NOMO-1 treated with dmso at 0.1 percent for 144 hours (cell line): Measurements from ENCODE around the gene PGLYRP3.
A peak's percentile ranks its signal among the peaks of the same experiment; 100 is the strongest.
"Not testable (repeated sequence)": the region's sequence is repeated elsewhere in the genome, so short reads cannot be mapped to it uniquely, and the experiment has no call there.

ENCODE experiments used
- DNase-seq: peaks from one replicate; lab custom pipeline; 2025; ENCODE audit not compliant: unreplicated experiment; lab: John Stamatoyannopoulos, UW

The PGLYRP3 gene

GRCh38 chr1:153348511-153349362 is 36.0 kb upstream of the PGLYRP3 start, which contains the start of gene PGLYRP4:
PGLYRP4 (minus strand) TSS chr1:153348841; CDS start chr1:153347932, 909 bp downstream.
- no peak for DNase-seq

GRCh38 chr1:153347856-153348255 is 35.1 kb upstream of the PGLYRP3 start:
- DNase-seq: no peak

GRCh38 chr1:153347049-153347448 is 34.3 kb upstream of the PGLYRP3 start:
- not testable (repeated sequence) for DNase-seq

GRCh38 chr1:153346077-153346723 is 33.4 kb upstream of the PGLYRP3 start:
- no peak for DNase-seq

- no peak for DNase-seq
Measured at GRCh38 chr1:153345187-153346076, 32.7 kb upstream of the PGLYRP3 start.

- DNase-seq: peak; percentile 75
Measured at GRCh38 chr1:153344718-153345025, 31.9 kb upstream of the PGLYRP3 start.

- DNase-seq: no peak
Measured at GRCh38 chr1:153343811-153344717, 31.3 kb upstream of the PGLYRP3 start.

GRCh38 chr1:153343040-153343681 is 30.4 kb upstream of the PGLYRP3 start:
- no peak for DNase-seq

- no peak for DNase-seq
Measured at GRCh38 chr1:153342178-153342577, 29.4 kb upstream of the PGLYRP3 start.

GRCh38 chr1:153341431-153341934 is 28.7 kb upstream of the PGLYRP3 start:
- DNase-seq: no peak

- DNase-seq: no peak
Measured at GRCh38 chr1:153340356-153340755, 27.6 kb upstream of the PGLYRP3 start.

- DNase-seq: no peak
Measured at GRCh38 chr1:153339802-153340201, 27.1 kb upstream of the PGLYRP3 start.

- DNase-seq: no peak
Measured at GRCh38 chr1:153337980-153338853, 25.5 kb upstream of the PGLYRP3 start.

- no peak for DNase-seq
Measured at GRCh38 chr1:153336650-153337049, 23.9 kb upstream of the PGLYRP3 start.

- no peak for DNase-seq
Measured at GRCh38 chr1:153333902-153334301, 21.1 kb upstream of the PGLYRP3 start.

- no peak for DNase-seq
Measured at GRCh38 chr1:153324912-153325311, 12.2 kb upstream of the PGLYRP3 start.

- no peak for DNase-seq
Measured at GRCh38 chr1:153322568-153322967, 9.8 kb upstream of the PGLYRP3 start.

- DNase-seq: not testable (repeated sequence)
Measured at GRCh38 chr1:153318145-153318544, 5.4 kb upstream of the PGLYRP3 start.

- not testable (repeated sequence) for DNase-seq
Measured at GRCh38 chr1:153316013-153316412, 3.3 kb upstream of the PGLYRP3 start.
